ENCODE measurements around the gene CYTH4.

Gene CYTH4

GRCh38 chr22:37331856-37332536, 49.7 kb downstream of the CYTH4 start:
- no peak for DNase-seq

GRCh38 chr22:37333724-37334460, 51.6 kb downstream of the CYTH4 start:
- DNase-seq, result no peak

- no peak for DNase-seq
These were observed 52.2 kb downstream of the CYTH4 start for GRCh38 chr22:37334461-37334858.

- DNase-seq, result no peak
These were observed 52.8 kb downstream of the CYTH4 start for GRCh38 chr22:37334859-37335805.

- DNase-seq, result no peak
These were observed 53.5 kb downstream of the CYTH4 start for GRCh38 chr22:37335806-37336199.

GRCh38 chr22:37336579-37336978, 54.3 kb downstream of the CYTH4 start:
- no peak for DNase-seq

GRCh38 chr22:37337204-37337943, 55.1 kb downstream of the CYTH4 start:
- DNase-seq, result no peak

GRCh38 chr22:37338539-37339246, 56.4 kb downstream of the CYTH4 start:
- DNase-seq, result no peak

GRCh38 chr22:37340331-37341262, 58.3 kb downstream of the CYTH4 start:
- DNase-seq, result no peak

GRCh38 chr22:37342065-37342464, 59.8 kb downstream of the CYTH4 start:
- DNase-seq, result no peak

- no peak for DNase-seq
These were observed 61.0 kb downstream of the CYTH4 start for GRCh38 chr22:37343348-37343747.

- DNase-seq, result no peak
These were observed 61.8 kb downstream of the CYTH4 start for GRCh38 chr22:37343863-37344734.

GRCh38 chr22:37344735-37345449, 62.6 kb downstream of the CYTH4 start:
- no peak for DNase-seq

GRCh38 chr22:37345863-37346504, 63.7 kb downstream of the CYTH4 start:
- no peak for DNase-seq

- no peak for DNase-seq
These were observed 64.2 kb downstream of the CYTH4 start for GRCh38 chr22:37346505-37346895.

- no peak for DNase-seq
These were observed 66.9 kb downstream of the CYTH4 start for GRCh38 chr22:37349043-37349814.

GRCh38 chr22:37351232-37351631, 68.9 kb downstream of the CYTH4 start:
- DNase-seq, result no peak

- DNase-seq, result no peak
These were observed 70.2 kb downstream of the CYTH4 start for GRCh38 chr22:37352481-37352880.
